ENCODE results near the gene C1GALT1C1L. TPM values are rescaled to one million over a fixed set of nuclear protein-coding genes. Genes with fewer than 3 reads are reported as not detected.

C1GALT1C1L gene
- total RNA-seq, 1 experiment from 2014 or later, result not detected

- ChIA-PET POLR2A (ENCODE audit: unreplicated experiment) (interaction anchor here (0.7 kb wide), 1 partner anchor 1873 kb away, joined by 6 read pairs; no protein-coding TSS in a partner anchor), CTCF (no interaction called here)
- no peaks in the 10 kb centered on the region for H3F3A ChIP-seq (ENCODE audit: low read length, unreplicated experiment)
- H3K27me3 ChIP-seq (ENCODE audit: low read length), result no peaks in the 10 kb centered on the region
- no TSS peak for BruUV-seq (replicated peaks)
- H3K4me2 ChIP-seq (ENCODE audit: low read length), result no peak overlapping the region
- intact Hi-C loops (cut with micrococcal nuclease), result no loop called here
- no peak overlapping the region for H3K4me3 ChIP-seq (ENCODE audit: low read length)
- no peak overlapping the region for H3K27ac ChIP-seq (ENCODE audit: low read length)
- H3K4me1 ChIP-seq (ENCODE audit: insufficient read depth, low read length), result no peaks in the 10 kb centered on the region
- no peak for DNase-seq
- H3K9me3 ChIP-seq (ENCODE audit: low read length), result no peaks in the 10 kb centered on the region
- H3K9ac ChIP-seq (ENCODE audit: low read length), result no peak overlapping the region
- no peaks in the 10 kb centered on the region for H3K36me3 ChIP-seq (ENCODE audit: low read depth, low read length)
- H4K20me1 ChIP-seq (ENCODE audit: low read length), result no peaks in the 10 kb centered on the region
- no peaks in the 10 kb centered on the region for H3K9me2 ChIP-seq (replicated peaks; ENCODE audit: low read length)
- H3K79me2 ChIP-seq (ENCODE audit: low read length), result no peaks in the 10 kb centered on the region
- ATAC-seq, result no peak
- TF ChIP-seq EZH2 (IDR thresholded peaks at IDR 0.05; ENCODE audit: low read length, unreplicated experiment) (no peak), EZH2phosphoT487 (IDR thresholded peaks at IDR 0.05; ENCODE audit: borderline replicate concordance, low read length) (no peak), CTCF (conservative IDR thresholded peaks at IDR 0.05; ENCODE audit: low read depth, low read length) (no peak)
- no peak overlapping the region for H2AFZ ChIP-seq (ENCODE audit: low read length)
Observed at GRCh38 chr2:43692428-43692994, 16.3 kb upstream of the C1GALT1C1L start.

- intact Hi-C loops (cut with micrococcal nuclease), result no loop called here
- no peak for ATAC-seq
- H3K4me1 ChIP-seq (ENCODE audit: insufficient read depth, low read length), result no peaks in the 10 kb centered on the region
Observed at GRCh38 chr2:43689999-43690398, 13.8 kb upstream of the C1GALT1C1L start.

More at GRCh38 chr2:43689999-43690398, 13.8 kb upstream of the C1GALT1C1L start:
- Histone ChIP-seq H3F3A (ENCODE audit: low read length, unreplicated experiment) (no peaks in the 10 kb centered on the region), H2AFZ (ENCODE audit: low read length) (no peak overlapping the region), H3K4me2 (ENCODE audit: low read length) (no peak overlapping the region), H3K36me3 (ENCODE audit: low read depth, low read length) (no peaks in the 10 kb centered on the region), H3K4me3 (ENCODE audit: low read length) (no peak overlapping the region), H3K9me2 (replicated peaks; ENCODE audit: low read length) (no peaks in the 10 kb centered on the region), H3K9ac (ENCODE audit: low read length) (no peak overlapping the region), H4K20me1 (ENCODE audit: low read length) (no peaks in the 10 kb centered on the region), H3K27ac (ENCODE audit: low read length) (no peak overlapping the region), H3K27me3 (ENCODE audit: low read length) (no peaks in the 10 kb centered on the region), H3K9me3 (ENCODE audit: low read length) (no peaks in the 10 kb centered on the region), H3K79me2 (ENCODE audit: low read length) (no peaks in the 10 kb centered on the region)
- BruUV-seq (replicated peaks), result no TSS peak
- no peak for TF ChIP-seq EZH2phosphoT487 (IDR thresholded peaks at IDR 0.05; ENCODE audit: borderline replicate concordance, low read length)
- TF ChIP-seq CTCF (conservative IDR thresholded peaks at IDR 0.05; ENCODE audit: low read depth, low read length), result no peak
- no peak for TF ChIP-seq EZH2 (IDR thresholded peaks at IDR 0.05; ENCODE audit: low read length, unreplicated experiment)
- CTCF ChIA-PET, result no interaction called here
- DNase-seq, result no peak
- POLR2A ChIA-PET (ENCODE audit: unreplicated experiment), result no interaction called here

All from PC-3 (cell line).